H1 (cell line): Measurements from ENCODE around the gene TFPT. TPM values are rescaled to one million over a fixed set of nuclear protein-coding genes. Genes with fewer than 3 reads are reported as not detected.

Experiments used
- CTCF ChIA-PET: fragments of 300-600 bp; sonication (Branson Sonifier 250); formaldehyde crosslinking; loops from one replicate; lab custom pipeline; 2021; ENCODE audit not compliant: partially characterized antibody; lab: Charles Lee
- POLR2A ChIA-PET: fragments of 300-600 bp; sonication (Branson Sonifier 250); formaldehyde crosslinking; loops from one replicate; lab custom pipeline; 2021; ENCODE audit warnings: inconsistent platforms; ENCODE audit not compliant: partially characterized antibody; lab: Charles Lee
- DNase-seq, 2 experiments: peaks; one replicate each; pipeline versions ENCODE4 v3.0.0 to v3.0.0-alpha.2; 2010 to 2022; ENCODE audit warnings: low spot score in 2 of 2, low read depth in 1 of 2, mixed read lengths in 1 of 2
- FAIRE-seq: peaks from 2 replicates; lab custom pipeline; 2011; peaks lifted over from hg19 to GRCh38; lab: Jason Lieb, UNC
- H2AFZ ChIP-seq: 2 replicates; pipeline ENCODE4 v1.8.1; 2012; ENCODE audit warnings: low read length, inconsistent platforms
- H2AK5ac ChIP-seq: 2 replicates; pipeline ENCODE4 v1.6.1; 2013; ENCODE audit warnings: low read depth, low read length
- H2BK120ac ChIP-seq: replicated peaks from 2 replicates; pipeline ENCODE3; 2013; ENCODE audit warnings: low read depth, low read length, inconsistent platforms
- H2BK12ac ChIP-seq: 2 replicates; pipeline ENCODE4 v1.6.1; 2013; ENCODE audit warnings: low read depth, low read length
- H2BK15ac ChIP-seq: 2 replicates; pipeline ENCODE4 v1.6.1; 2013; ENCODE audit warnings: low read length
- H2BK20ac ChIP-seq: 2 replicates; pipeline ENCODE4 v1.6.1; 2013; ENCODE audit warnings: low read length
- H2BK5ac ChIP-seq: 2 replicates; pipeline ENCODE4 v1.6.1; 2013; ENCODE audit warnings: low read depth, low read length
- H3K14ac ChIP-seq: 2 replicates; pipeline ENCODE4 v1.6.1; 2013; ENCODE audit warnings: inconsistent platforms; ENCODE audit not compliant: insufficient read length
- H3K18ac ChIP-seq: 2 replicates; pipeline ENCODE4 v1.6.1; 2013; ENCODE audit warnings: low read length; ENCODE audit errors: extremely low read depth
- H3K23ac ChIP-seq: 2 replicates; pipeline ENCODE4 v1.6.1; 2013; ENCODE audit warnings: inconsistent platforms; ENCODE audit not compliant: insufficient read length
- H3K23me2 ChIP-seq: 2 replicates; pipeline ENCODE4 v1.6.1; 2013; ENCODE audit warnings: low read depth, low read length
- H3K27ac ChIP-seq: 2 replicates; pipeline ENCODE4 v1.6.1; 2011; ENCODE audit warnings: low read depth, low read length, inconsistent platforms
- H3K27me3 ChIP-seq, 4 experiments: replicated peaks in 1 of 4; 1 replicate in 1 of 4; 2 replicates in 3 of 4; pipeline versions ENCODE4 v1.6.1 to v1.8.1; 2011 to 2013; ENCODE audit warnings: low read length in 3 of 4, mild to moderate bottlenecking in 3 of 4, inconsistent platforms in 2 of 4, mixed read lengths in 2 of 4, moderate library complexity in 1 of 4; ENCODE audit not compliant: control insufficient read depth in 3 of 4, insufficient read depth in 3 of 4; ENCODE audit errors: extremely low read depth in 1 of 4
- H3K36me3 ChIP-seq, 4 experiments: 2 replicates each; pipeline versions ENCODE4 v1.6.1 to v1.8.1; 2011 to 2013; ENCODE audit warnings: mild to moderate bottlenecking in 4 of 4, low read length in 3 of 4, moderate library complexity in 2 of 4, control low read depth in 1 of 4, inconsistent platforms in 1 of 4; ENCODE audit not compliant: insufficient read depth in 4 of 4, control insufficient read depth in 2 of 4
- H3K4ac ChIP-seq: replicated peaks from 2 replicates; pipeline ENCODE3; 2013; ENCODE audit warnings: low read length, low read depth, mixed read lengths, inconsistent platforms; ENCODE audit not compliant: insufficient read length
- H3K4me1 ChIP-seq, 4 experiments: replicated peaks in 1 of 4; 1 replicate in 1 of 4; 2 replicates in 3 of 4; pipeline versions ENCODE4 v1.6.1 to v1.8.1; 2011 to 2013; ENCODE audit warnings: low read length in 3 of 4, inconsistent platforms in 2 of 4, mixed read lengths in 1 of 4; ENCODE audit not compliant: insufficient read depth in 4 of 4, control insufficient read depth in 3 of 4
- H3K4me2 ChIP-seq, 2 experiments: 2 replicates each; pipeline versions ENCODE4 v1.6.1 to v1.8.1; 2011 to 2013; ENCODE audit warnings: low read depth in 2 of 2, low read length in 2 of 2, control low read depth in 1 of 2, inconsistent platforms in 1 of 2, mild to moderate bottlenecking in 1 of 2; ENCODE audit not compliant: insufficient read depth in 1 of 2
- H3K4me3 ChIP-seq, 4 experiments: fragments of 200-600, 300-600 bp in 1 of 4; sonication (generic), shearing (Covaris generic), sonication (Bioruptor Twin) in 1 of 4; 2 replicates each; pipeline versions ENCODE4 v1.5.1 to v1.8.1; 2011 to 2016; ENCODE audit warnings: low read length in 4 of 4, low read depth in 3 of 4, control low read depth in 2 of 4, inconsistent platforms in 2 of 4, mild to moderate bottlenecking in 2 of 4, mixed read lengths in 1 of 4, moderate library complexity in 1 of 4; ENCODE audit not compliant: insufficient read depth in 2 of 4; ENCODE audit errors: extremely low read depth in 1 of 4
- H3K56ac ChIP-seq: replicated peaks from 2 replicates; pipeline ENCODE3; 2013; ENCODE audit warnings: low read depth, mild to moderate bottlenecking, mixed read lengths, low read length, inconsistent platforms; ENCODE audit not compliant: insufficient read length
- H3K79me1 ChIP-seq: 2 replicates; pipeline ENCODE4 v1.6.1; 2013; ENCODE audit warnings: low read depth, low read length, control low read depth
- H3K79me2 ChIP-seq, 2 experiments: 2 replicates each; pipeline versions ENCODE4 v1.6.1 to v1.8.1; 2012 to 2013; ENCODE audit warnings: low read length in 2 of 2, mild to moderate bottlenecking in 2 of 2, inconsistent platforms in 1 of 2; ENCODE audit not compliant: insufficient read depth in 2 of 2, control insufficient read depth in 1 of 2
- H3K9ac ChIP-seq, 4 experiments: replicated peaks in 1 of 4; 1 replicate in 1 of 4; 2 replicates in 3 of 4; pipeline versions ENCODE4 v1.6.1 to v1.8.1; 2011 to 2013; ENCODE audit warnings: low read depth in 3 of 4, low read length in 3 of 4, control low read depth in 2 of 4, mild to moderate bottlenecking in 2 of 4, moderate library complexity in 2 of 4, inconsistent platforms in 1 of 4; ENCODE audit errors: extremely low read depth in 1 of 4
- H3K9me3 ChIP-seq, 2 experiments: 2 replicates each; pipeline versions ENCODE4 v1.6.1 to v1.8.1; 2012 to 2013; ENCODE audit warnings: mild to moderate bottlenecking in 2 of 2, moderate library complexity in 2 of 2, control low read depth in 1 of 2, inconsistent platforms in 1 of 2, low read depth in 1 of 2, low read length in 1 of 2, mixed read lengths in 1 of 2; ENCODE audit not compliant: insufficient read depth in 2 of 2
- H4K20me1 ChIP-seq, 2 experiments: replicated peaks in 1 of 2; 2 replicates each; pipeline versions ENCODE3 to v1.8.1; 2011 to 2013; ENCODE audit warnings: inconsistent platforms in 2 of 2, low read length in 2 of 2, mild to moderate bottlenecking in 1 of 2; ENCODE audit not compliant: insufficient read depth in 2 of 2, control insufficient read depth in 1 of 2
- H4K5ac ChIP-seq: 2 replicates; pipeline ENCODE4 v1.6.1; 2013; ENCODE audit warnings: low read length, low read depth, mixed read lengths, inconsistent platforms; ENCODE audit not compliant: insufficient read length
- H4K8ac ChIP-seq: 2 replicates; pipeline ENCODE4 v1.8.0; 2013; ENCODE audit warnings: mild to moderate bottlenecking, moderate library complexity, low read length, inconsistent platforms; ENCODE audit not compliant: insufficient read depth; ENCODE audit errors: extremely low read depth
- H4K91ac ChIP-seq: replicated peaks from 2 replicates; pipeline ENCODE3; 2013; ENCODE audit warnings: low read length, mixed read lengths, inconsistent platforms; ENCODE audit not compliant: insufficient read length
- CBX5 ChIP-seq: fragments of 300-800, 300-1000 bp; sonication (generic); IDR thresholded peaks from 2 replicates; pipeline ENCODE4 v1.7.1; 2016; ENCODE audit warnings: antibody characterized with exemption, low read length, low read depth
- CBX8 ChIP-seq: fragments of 300-800, 300-1000 bp; sonication (generic); IDR thresholded peaks from 2 replicates; pipeline ENCODE4 v1.7.1; 2016; ENCODE audit warnings: low read depth, low read length, borderline replicate concordance
- CHD1 ChIP-seq: IDR thresholded peaks from 2 replicates; pipeline ENCODE4 v1.6.1; 2012; ENCODE audit warnings: low read depth, low read length, improper control_type of control experiment
- GABPA ChIP-seq: IDR thresholded peaks from 2 replicates; pipeline ENCODE4 v1.6.1; 2011; ENCODE audit warnings: mild to moderate bottlenecking, low read length, moderate library complexity, borderline replicate concordance; ENCODE audit not compliant: insufficient read depth
- HDAC2 ChIP-seq, 2 experiments: fragments of 300-600 bp in 1 of 2; sonication (generic) in 1 of 2; IDR thresholded peaks; 2 replicates each; pipeline ENCODE4 v1.6.1; 2011 to 2012; ENCODE audit warnings: low read depth in 2 of 2, low read length in 2 of 2, mild to moderate bottlenecking in 2 of 2, moderate library complexity in 2 of 2, borderline replicate concordance in 1 of 2, inconsistent platforms in 1 of 2
- KDM5A ChIP-seq: fragments of 200-600 bp; IDR thresholded peaks from 2 replicates; pipeline ENCODE4 v1.7.1; 2012; ENCODE audit warnings: mild to moderate bottlenecking, low read length, inconsistent platforms, mixed read lengths
- MAFK ChIP-seq: IDR thresholded peaks from 2 replicates; pipeline ENCODE4 v1.6.1; 2012; ENCODE audit warnings: low read depth, mild to moderate bottlenecking, improper control_type of control experiment, low read length
- NANOG ChIP-seq: IDR thresholded peaks from 2 replicates; pipeline ENCODE4 v1.6.1; 2011; ENCODE audit warnings: low read length, low read depth, mild to moderate bottlenecking, inconsistent platforms; ENCODE audit not compliant: insufficient read depth, poor library complexity, severe bottlenecking
- RXRA ChIP-seq: IDR thresholded peaks from 2 replicates; pipeline ENCODE4 v1.6.1; 2011; ENCODE audit warnings: low read depth, mild to moderate bottlenecking, low read length, moderate library complexity; ENCODE audit not compliant: insufficient read depth
- SIX5 ChIP-seq: IDR thresholded peaks from 2 replicates; pipeline ENCODE4 v1.6.1; 2011; ENCODE audit warnings: mild to moderate bottlenecking, low read depth, low read length
- TCF12 ChIP-seq: IDR thresholded peaks from 2 replicates; pipeline ENCODE4 v1.6.1; 2011; ENCODE audit warnings: low read depth, mild to moderate bottlenecking, low read length
- YY1 ChIP-seq: IDR thresholded peaks from 2 replicates; pipeline ENCODE4 v1.6.1; 2011; ENCODE audit warnings: low read depth, mild to moderate bottlenecking, low read length
- ZNF274 ChIP-seq: IDR thresholded peaks from 2 replicates; pipeline ENCODE4 v1.7.0; 2012; ENCODE audit warnings: low read length, borderline replicate concordance; ENCODE audit errors: extremely low read depth
- WGBS, 2 experiments: shearing (Covaris generic) in 1 of 2; methylation state at CpG; one replicate each; pipeline versions ENCODE4 v1.1.6 to v1.1.7; 2013 to 2015; ENCODE audit warnings: low lambda C conversion rate in 2 of 2, mixed read lengths in 2 of 2, inconsistent platforms in 1 of 2, low coverage in 1 of 2, missing lambda C conversion rate in 1 of 2; ENCODE audit not compliant: insufficient replicate concordance in 2 of 2, insufficient coverage in 1 of 2, insufficient read length in 1 of 2; ENCODE audit errors: extremely low coverage in 1 of 2, missing lambda C conversion rate in 1 of 2; 5-methylcytosine and 5-hydroxymethylcytosine counted together
- polyA plus RNA-seq, 7 experiments: library from polyadenylated mRNA; depleted of rRNA in 3 of 7; stranded (reverse) in 5 of 7; unstranded in 2 of 7; fragments of >200 nt in 5 of 7; fragments of 200-250 nt in 2 of 7; gene quantifications; 1 replicate in 5 of 7; 2 replicates in 1 of 7; 4 replicates in 1 of 7; pipeline versions ENCODE4 v1.2.1 to v1.2.3, GENCODE V29; 2011 to 2013; ENCODE audit warnings: missing spikeins in 2 of 7, mixed read lengths in 2 of 7
- total RNA-seq: library from RNA; stranded (reverse); fragmentation: NEBNext Ultra II Directional; extraction: Animal tissue kit (Norgen Biotek cat#: 25700); gene quantifications from 2 replicates; pipeline ENCODE4 v1.2.1, GENCODE V29; 2021
- TF ChIP-seq, protein P1 (sequence below): IDR thresholded peaks from 2 replicates; pipeline ENCODE4 v1.6.1; 2012; ENCODE audit warnings: inconsistent platforms

The TFPT gene
- total and polyA plus RNA-seq, 2 of the 8 experiments (the other 6 are each of a cell fraction or from before 2014, with no cell fraction given): 10.4 to 17.7 TPM

DNA sequence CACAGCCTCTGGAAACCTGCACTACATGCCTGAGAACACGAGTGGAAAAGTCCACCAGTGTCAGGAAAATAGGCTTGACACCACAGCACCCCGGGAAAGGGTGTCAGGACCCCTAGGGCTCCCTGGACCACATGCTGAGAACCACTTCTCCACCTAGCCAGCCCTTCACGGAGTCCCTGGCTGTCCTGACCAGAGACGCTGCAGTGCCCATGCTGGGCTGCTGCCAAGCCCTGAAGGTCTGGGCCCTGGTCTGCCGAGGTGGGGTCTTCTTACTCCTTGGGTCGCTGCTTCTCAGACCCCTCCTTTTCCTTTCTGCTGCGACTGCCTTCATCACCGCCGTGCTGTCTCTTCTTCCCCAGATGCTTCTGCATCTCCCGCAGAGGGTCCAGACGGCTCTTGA, 41.0 kb upstream of the TFPT start:
- H2AFZ ChIP-seq: no peak overlapping the region
- H3K36me3 ChIP-seq: peaks cover 25 to 49% (median 44%) of the 10 kb centered on the region in 4 experiments
- ChIA-PET CTCF (interaction anchor here (1.0 to 1.9 kb wide), 7 partner anchors 8 to 42 kb away, joined by 3 to 10 read pairs (median 4); partner anchors contain the start of gene CNOT3), POLR2A (interaction anchor here (0.6 to 14.8 kb wide), 11 partner anchors 7 to 264 kb away, joined by 3 to 348 read pairs (median 6); partner anchors contain the start of genes CNOT3 and TMC4)
- no peak overlapping the region for H3K56ac ChIP-seq
- H3K23ac ChIP-seq: no peak overlapping the region
- H2BK120ac ChIP-seq: no peak overlapping the region
- no peak overlapping the region for H2BK5ac ChIP-seq
- no peak overlapping the region; a peak in 1 of 7 replicates for H3K9ac ChIP-seq
- H3K79me1 ChIP-seq: peaks cover 7% of the 10 kb centered on the region
- peaks cover 0 to 15% (median 7%) of the 10 kb centered on the region in 4 experiments; a peak in 6 of 7 replicates for H3K4me1 ChIP-seq
- WGBS, 2 experiments: 98% methylated on average over 10 of the region's 11 CpGs; no CpG with 5 or more reads in 1 of the 2 experiments
- H4K91ac ChIP-seq: no peak overlapping the region
- DNase-seq (no peak), FAIRE-seq (no peak)
- no peak overlapping the region for H3K4me2 ChIP-seq
- no peaks in the 10 kb centered on the region for H3K27me3 ChIP-seq
- no peak overlapping the region for H3K4ac ChIP-seq
- peaks cover 13% of the 10 kb centered on the region for H3K23me2 ChIP-seq
- no peak overlapping the region for H4K5ac ChIP-seq
- no peaks in the 10 kb centered on the region for H3K9me3 ChIP-seq
- no peak overlapping the region for H3K27ac ChIP-seq
- H2BK12ac ChIP-seq: no peak overlapping the region
- no peaks in the 10 kb centered on the region for H3K79me2 ChIP-seq
- no peak overlapping the region for H2BK15ac ChIP-seq
- peaks cover 9 to 16% of the 10 kb centered on the region in 2 experiments for H4K20me1 ChIP-seq
- no peak overlapping the region for H3K4me3 ChIP-seq
- H2AK5ac ChIP-seq: no peak overlapping the region
- H3K18ac ChIP-seq: no peak overlapping the region
- no peak overlapping the region for H3K14ac ChIP-seq
- no peak overlapping the region for H2BK20ac ChIP-seq
- no peak overlapping the region; the same call in 1 of the 2 replicates for H4K8ac ChIP-seq
- TF ChIP-seq, protein P1, sequence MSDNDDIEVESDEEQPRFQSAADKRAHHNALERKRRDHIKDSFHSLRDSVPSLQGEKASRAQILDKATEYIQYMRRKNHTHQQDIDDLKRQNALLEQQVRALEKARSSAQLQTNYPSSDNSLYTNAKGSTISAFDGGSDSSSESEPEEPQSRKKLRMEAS: no peak
- TF ChIP-seq MAFK (no peak), CBX8 (no peak), YY1 (no peak), RXRA (no peak), TCF12 (no peak), GABPA (no peak), CBX5 (no peak), CHD1 (no peak), SIX5 (no peak), HDAC2 (IDR thresholded peaks at IDR 0.05; ENCODE audit: borderline replicate concordance in 1 of 2, low read depth in 2 of 2, low read length in 2 of 2) (no peak), ZNF274 (no peak), NANOG (no peak), KDM5A (no peak)
